SU-DHL-6 (cell line): Measurements from ENCODE around the gene ANKH.

Source experiments
- H2AFZ ChIP-seq: fragments of 200-600 bp; sonication (generic); 2 replicates; pipeline ENCODE4 v1.6.1; 2014; ENCODE audit warnings: low read depth, mild to moderate bottlenecking, moderate library complexity, mixed read lengths, antibody characterized with exemption, low read length; ENCODE audit not compliant: severe bottlenecking
- H3F3A ChIP-seq: fragments of 200-600 bp; shearing (Covaris generic); 2 replicates; pipeline ENCODE4 v1.6.0; 2016; ENCODE audit warnings: antibody characterized with exemption, mild to moderate bottlenecking; ENCODE audit not compliant: insufficient read depth
- H3K27ac ChIP-seq: fragments of 200-600 bp; sonication (generic); 2 replicates; pipeline ENCODE4 v1.5.1; 2016; ENCODE audit warnings: low read depth, mild to moderate bottlenecking, low read length, moderate library complexity, mixed read lengths
- H3K27me3 ChIP-seq: fragments of 200-600 bp; sonication (generic), shearing (Covaris generic); 2 replicates; pipeline ENCODE4 v1.6.0; 2014; ENCODE audit warnings: mild to moderate bottlenecking, low read length
- H3K36me3 ChIP-seq: fragments of 200-600 bp; sonication (generic); 2 replicates; pipeline ENCODE4 v1.6.1; 2014; ENCODE audit warnings: mild to moderate bottlenecking, low read length, mixed read lengths
- H3K4me2 ChIP-seq: fragments of 300-600, 200-600 bp; shearing (Covaris generic), sonication (generic); 2 replicates; pipeline ENCODE4 v1.6.0; 2014; ENCODE audit warnings: low read length, low read depth, mild to moderate bottlenecking; ENCODE audit not compliant: poor library complexity, severe bottlenecking
- H3K4me3 ChIP-seq: fragments of 200-600 bp; sonication (generic); 2 replicates; pipeline ENCODE4 v1.5.1; 2014; ENCODE audit warnings: antibody characterized with exemption, low read length, mild to moderate bottlenecking, mixed read lengths; ENCODE audit not compliant: insufficient read depth, poor library complexity, severe bottlenecking
- H3K79me2 ChIP-seq: fragments of 200-600 bp; sonication (generic); 2 replicates; pipeline ENCODE4 v1.6.1; 2014; ENCODE audit warnings: mild to moderate bottlenecking, low read length, moderate library complexity; ENCODE audit not compliant: insufficient read depth
- H3K9ac ChIP-seq: fragments of 200-600 bp; sonication (generic); 2 replicates; pipeline ENCODE4 v1.7.0; 2014; ENCODE audit warnings: mild to moderate bottlenecking, low read length
- H3K9me2 ChIP-seq: fragments of 200-600 bp; sonication (generic); replicated peaks from 2 replicates; pipeline ENCODE4 v1.6.1; 2014; ENCODE audit warnings: low read length; ENCODE audit not compliant: insufficient read depth
- H3K9me3 ChIP-seq: fragments of 200-600 bp; sonication (generic); 2 replicates; pipeline ENCODE4 v1.6.1; 2014; ENCODE audit warnings: low read length, mixed read lengths; ENCODE audit not compliant: insufficient read depth
- H4K20me1 ChIP-seq: fragments of 200-600 bp; sonication (generic); 2 replicates; pipeline ENCODE4 v1.6.1; 2014; ENCODE audit warnings: low read depth, mild to moderate bottlenecking, antibody characterized with exemption, low read length, moderate library complexity, mixed read lengths
- EZH2phosphoT487 ChIP-seq: fragments of 200-600 bp; sonication (generic), shearing (Covaris generic); conservative IDR thresholded peaks from 2 replicates; pipeline ENCODE4 v1.6.1; 2018; ENCODE audit warnings: mild to moderate bottlenecking, antibody characterized with exemption, low read length, moderate library complexity, mixed read lengths
- TF ChIP-seq, protein P1 (sequence below): fragments of 200-600 bp; sonication (generic); IDR thresholded peaks from one replicate; pipeline ENCODE4 v1.5.1; 2017; ENCODE audit warnings: antibody characterized with exemption, mild to moderate bottlenecking, low read length, moderate library complexity; ENCODE audit not compliant: insufficient read depth, poor library complexity, severe bottlenecking

ANKH gene

DNA sequence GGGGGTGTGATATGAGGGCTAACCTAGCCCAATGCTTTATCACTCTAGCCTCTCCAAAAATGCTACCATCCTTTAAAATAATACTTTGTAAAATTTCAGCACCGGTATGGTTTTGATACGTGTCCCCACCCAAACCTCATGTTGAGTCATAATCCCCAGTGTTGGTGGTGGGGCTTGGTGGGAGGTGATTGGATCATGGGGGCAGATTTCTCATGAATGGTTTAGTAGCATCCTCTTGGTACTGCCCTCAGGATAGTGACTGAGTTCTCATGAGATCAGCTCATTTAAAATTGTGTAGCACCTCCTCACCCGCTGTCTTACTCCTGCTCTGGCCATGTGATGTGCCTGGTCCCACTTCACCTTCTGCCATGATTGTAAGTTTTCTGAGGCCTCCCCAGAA, 35.0 kb upstream of the ANKH start:
- no peak for TF ChIP-seq EZH2phosphoT487
- TF ChIP-seq, protein P1, sequence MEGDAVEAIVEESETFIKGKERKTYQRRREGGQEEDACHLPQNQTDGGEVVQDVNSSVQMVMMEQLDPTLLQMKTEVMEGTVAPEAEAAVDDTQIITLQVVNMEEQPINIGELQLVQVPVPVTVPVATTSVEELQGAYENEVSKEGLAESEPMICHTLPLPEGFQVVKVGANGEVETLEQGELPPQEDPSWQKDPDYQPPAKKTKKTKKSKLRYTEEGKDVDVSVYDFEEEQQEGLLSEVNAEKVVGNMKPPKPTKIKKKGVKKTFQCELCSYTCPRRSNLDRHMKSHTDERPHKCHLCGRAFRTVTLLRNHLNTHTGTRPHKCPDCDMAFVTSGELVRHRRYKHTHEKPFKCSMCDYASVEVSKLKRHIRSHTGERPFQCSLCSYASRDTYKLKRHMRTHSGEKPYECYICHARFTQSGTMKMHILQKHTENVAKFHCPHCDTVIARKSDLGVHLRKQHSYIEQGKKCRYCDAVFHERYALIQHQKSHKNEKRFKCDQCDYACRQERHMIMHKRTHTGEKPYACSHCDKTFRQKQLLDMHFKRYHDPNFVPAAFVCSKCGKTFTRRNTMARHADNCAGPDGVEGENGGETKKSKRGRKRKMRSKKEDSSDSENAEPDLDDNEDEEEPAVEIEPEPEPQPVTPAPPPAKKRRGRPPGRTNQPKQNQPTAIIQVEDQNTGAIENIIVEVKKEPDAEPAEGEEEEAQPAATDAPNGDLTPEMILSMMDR: no peak

DNA sequence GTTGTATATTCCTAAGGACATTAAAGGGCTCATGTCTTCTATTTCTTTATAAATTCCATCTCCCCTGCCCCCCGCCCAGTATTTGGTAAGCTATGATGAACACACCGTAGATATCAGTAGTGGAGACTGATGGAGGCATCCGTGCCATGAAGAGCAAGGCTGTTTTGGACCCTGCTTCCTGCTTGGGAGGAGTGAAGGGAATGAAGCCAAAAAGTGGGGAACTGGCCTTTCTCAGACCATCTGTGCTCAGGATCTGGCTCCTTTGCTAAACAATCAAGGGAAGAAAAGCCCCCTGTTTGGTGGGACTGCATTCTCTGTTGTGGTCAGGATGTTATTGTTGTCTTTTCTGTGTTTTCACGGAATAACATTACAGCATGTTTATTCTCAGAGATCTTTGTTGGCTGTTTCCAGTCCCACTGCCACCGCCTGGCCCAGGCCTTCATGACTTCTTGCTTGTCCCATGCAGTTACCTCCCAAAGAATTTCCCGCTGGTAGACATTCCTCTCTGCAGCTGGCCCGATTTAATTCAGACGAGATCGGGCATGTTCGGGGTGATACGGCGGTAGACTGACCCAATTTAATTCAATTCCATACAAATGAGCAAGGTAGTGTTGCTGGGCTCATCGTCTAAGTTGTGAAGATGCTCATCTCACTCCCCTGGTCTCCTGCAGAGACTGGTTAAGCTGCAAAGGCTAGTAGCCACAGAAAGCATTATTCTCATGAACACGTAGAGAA, 31.4 kb upstream of the ANKH start:
- no peaks in the 10 kb centered on the region for H4K20me1 ChIP-seq
- no peak overlapping the region for H3K27ac ChIP-seq
- no peak overlapping the region for H3K4me3 ChIP-seq
- no peak overlapping the region for H2AFZ ChIP-seq
- H3K79me2 ChIP-seq: no peaks in the 10 kb centered on the region
- no peaks in the 10 kb centered on the region for H3K27me3 ChIP-seq
- no peak for TF ChIP-seq EZH2phosphoT487
- TF ChIP-seq, protein P1: no peak
- H3K9ac ChIP-seq: no peak overlapping the region
- no peak overlapping the region for H3K4me2 ChIP-seq
- H3F3A ChIP-seq: no peaks in the 10 kb centered on the region
- H3K36me3 ChIP-seq: no peaks in the 10 kb centered on the region
- H3K9me3 ChIP-seq: no peaks in the 10 kb centered on the region
- H3K9me2 ChIP-seq: no peaks in the 10 kb centered on the region

More for the DNA sequence above, 35.0 kb upstream of the ANKH start:
- no peaks in the 10 kb centered on the region for H4K20me1 ChIP-seq
- H3K4me2 ChIP-seq: no peak overlapping the region
- H2AFZ ChIP-seq: no peak overlapping the region
- H3K9me2 ChIP-seq: no peaks in the 10 kb centered on the region
- no peaks in the 10 kb centered on the region for H3F3A ChIP-seq
- H3K9ac ChIP-seq: no peak overlapping the region
- H3K79me2 ChIP-seq: no peaks in the 10 kb centered on the region
- H3K27me3 ChIP-seq: no peaks in the 10 kb centered on the region
- no peak overlapping the region for H3K27ac ChIP-seq
- no peaks in the 10 kb centered on the region for H3K9me3 ChIP-seq
- H3K4me3 ChIP-seq: no peak overlapping the region
- H3K36me3 ChIP-seq: no peaks in the 10 kb centered on the region

- Histone ChIP-seq H4K20me1 (no peaks in the 10 kb centered on the region), H3K4me2 (no peak overlapping the region), H3K27me3 (no peaks in the 10 kb centered on the region), H3F3A (no peaks in the 10 kb centered on the region), H2AFZ (no peak overlapping the region), H3K9me2 (no peaks in the 10 kb centered on the region), H3K27ac (no peak overlapping the region), H3K9ac (no peak overlapping the region), H3K36me3 (no peaks in the 10 kb centered on the region), H3K9me3 (no peaks in the 10 kb centered on the region), H3K4me3 (no peak overlapping the region), H3K79me2 (no peaks in the 10 kb centered on the region)
- TF ChIP-seq EZH2phosphoT487: no peak
- TF ChIP-seq, protein P1: no peak
Measured at GRCh38 chr5:14901462-14902051, 30.0 kb upstream of the ANKH start.
